ENCODE data around the gene ZNF277.

DNA sequence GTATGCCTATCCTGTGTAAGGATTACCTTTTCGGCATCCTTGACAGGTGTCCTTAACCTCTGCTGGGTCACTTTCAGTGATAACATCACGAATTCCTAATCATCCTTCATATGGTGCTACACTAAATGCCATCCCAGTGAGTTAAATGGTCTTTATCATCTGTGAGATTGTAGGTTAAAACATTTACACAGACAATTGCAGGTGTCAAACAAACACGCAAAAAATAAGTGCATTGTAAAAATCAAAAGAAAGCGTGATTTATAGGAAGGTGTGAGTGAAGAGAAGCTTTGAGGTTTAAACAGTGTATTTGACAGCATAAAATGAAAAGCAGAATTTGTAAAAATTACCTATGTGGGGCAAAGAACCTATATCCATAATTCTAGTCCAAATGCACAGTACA is 132.3 kb downstream of the ZNF277 start:
- TF ChIP-seq EP300 (IDR thresholded peaks at IDR 0.05; ENCODE audit: borderline replicate concordance in 1 of 2, control insufficient read depth in 1 of 2, low read depth in 2 of 2, low read length in 2 of 2) (no peak), TCF12 (IDR thresholded peaks at IDR 0.05; ENCODE audit: low read depth, low read length) (no peak), CTCF (IDR thresholded peaks at IDR 0.05 in 2 of 3, conservative IDR thresholded peaks at IDR 0.05 in 1 of 3; ENCODE audit: control insufficient read depth in 2 of 3, extremely low read depth in 1 of 3, insufficient read depth in 1 of 3, low read depth in 3 of 3, low read length in 3 of 3) (no peak), REST (IDR thresholded peaks at IDR 0.05; ENCODE audit: low read depth, low read length) (no peak), GABPA (IDR thresholded peaks at IDR 0.05; ENCODE audit: low read depth) (no peak), ZZZ3 (IDR thresholded peaks at IDR 0.05; ENCODE audit: control insufficient read depth, insufficient read length, low read depth) (no peak), CEBPB (IDR thresholded peaks at IDR 0.05; ENCODE audit: borderline replicate concordance in 1 of 2, low read depth in 2 of 2, low read length in 2 of 2) (no peak), FOS (IDR thresholded peaks at IDR 0.05; ENCODE audit: borderline replicate concordance, extremely low read depth, insufficient read length) (no peak), RAD51 (IDR thresholded peaks at IDR 0.05) (no peak)
- TF ChIP-seq, protein P1, sequence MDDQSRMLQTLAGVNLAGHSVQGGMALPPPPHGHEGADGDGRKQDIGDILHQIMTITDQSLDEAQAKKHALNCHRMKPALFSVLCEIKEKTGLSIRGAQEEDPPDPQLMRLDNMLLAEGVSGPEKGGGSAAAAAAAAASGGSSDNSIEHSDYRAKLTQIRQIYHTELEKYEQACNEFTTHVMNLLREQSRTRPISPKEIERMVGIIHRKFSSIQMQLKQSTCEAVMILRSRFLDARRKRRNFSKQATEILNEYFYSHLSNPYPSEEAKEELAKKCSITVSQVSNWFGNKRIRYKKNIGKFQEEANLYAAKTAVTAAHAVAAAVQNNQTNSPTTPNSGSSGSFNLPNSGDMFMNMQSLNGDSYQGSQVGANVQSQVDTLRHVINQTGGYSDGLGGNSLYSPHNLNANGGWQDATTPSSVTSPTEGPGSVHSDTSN (IDR thresholded peaks at IDR 0.05; ENCODE audit: insufficient replicate concordance, low read depth, low read length) = no peak
- TF ChIP-seq, protein P2, sequence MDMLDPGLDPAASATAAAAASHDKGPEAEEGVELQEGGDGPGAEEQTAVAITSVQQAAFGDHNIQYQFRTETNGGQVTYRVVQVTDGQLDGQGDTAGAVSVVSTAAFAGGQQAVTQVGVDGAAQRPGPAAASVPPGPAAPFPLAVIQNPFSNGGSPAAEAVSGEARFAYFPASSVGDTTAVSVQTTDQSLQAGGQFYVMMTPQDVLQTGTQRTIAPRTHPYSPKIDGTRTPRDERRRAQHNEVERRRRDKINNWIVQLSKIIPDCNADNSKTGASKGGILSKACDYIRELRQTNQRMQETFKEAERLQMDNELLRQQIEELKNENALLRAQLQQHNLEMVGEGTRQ (IDR thresholded peaks at IDR 0.05; ENCODE audit: borderline replicate concordance, low read depth, low read length) = no peak
